Omental fat pad (tissue), 4 donors: Measurements from ENCODE around the gene FAM204A. TPM values are rescaled to one million over a fixed set of nuclear protein-coding genes. Genes with fewer than 3 reads are reported as not detected.

ENCODE experiments used
- ATAC-seq: fragments of 150-250 bp; one replicate; pipeline ENCODE4 v1.9.1; 2016; ENCODE audit warnings: mild to moderate bottlenecking, moderate library complexity; ENCODE audit not compliant: low FRiP score
- DNase-seq: peaks from one replicate; pipeline ENCODE4 v3.0.0-alpha.2; 2019; ENCODE audit warnings: low spot score
- total RNA-seq, 4 donors: library from RNA; depleted of rRNA; stranded (reverse); fragments of >200 nt; gene quantifications; one replicate each; pipeline ENCODE4 v1.1.0, GENCODE V29; 2016
- TF ChIP-seq, protein P1 (sequence below), 3 donors: fragments of 450-650 bp; IDR thresholded peaks; one replicate each; pipeline ENCODE4 v1.5.1; 2016 to 2017; ENCODE audit warnings: antibody characterized with exemption in 3 of 3, mild to moderate bottlenecking in 3 of 3, moderate library complexity in 2 of 3

The FAM204A gene
- total RNA-seq, 4 donors from 2014 or later: 25.4 to 57.6 (median 44.0) TPM

DNA sequence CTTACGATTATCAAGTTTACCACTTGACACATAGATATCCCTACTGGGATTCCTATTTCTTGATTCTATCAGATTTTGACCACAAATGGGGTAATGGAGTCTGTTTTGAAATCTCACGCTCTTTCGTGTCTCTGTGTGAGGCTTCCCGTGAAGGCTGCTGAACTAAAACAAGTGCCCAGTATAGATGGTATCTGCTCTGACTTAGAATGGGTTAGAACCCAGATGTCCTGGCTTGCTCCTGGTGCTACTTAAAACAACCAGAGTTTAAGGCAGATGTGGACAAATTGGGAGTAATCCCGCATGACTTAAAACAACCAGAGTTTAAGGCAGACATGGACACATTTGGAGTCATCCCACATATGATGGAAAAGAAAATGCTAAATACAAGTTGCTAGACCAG lies 85.9 kb downstream of the FAM204A start:
- DNase-seq: no peak
- ATAC-seq: no peak
- TF ChIP-seq, protein P1, sequence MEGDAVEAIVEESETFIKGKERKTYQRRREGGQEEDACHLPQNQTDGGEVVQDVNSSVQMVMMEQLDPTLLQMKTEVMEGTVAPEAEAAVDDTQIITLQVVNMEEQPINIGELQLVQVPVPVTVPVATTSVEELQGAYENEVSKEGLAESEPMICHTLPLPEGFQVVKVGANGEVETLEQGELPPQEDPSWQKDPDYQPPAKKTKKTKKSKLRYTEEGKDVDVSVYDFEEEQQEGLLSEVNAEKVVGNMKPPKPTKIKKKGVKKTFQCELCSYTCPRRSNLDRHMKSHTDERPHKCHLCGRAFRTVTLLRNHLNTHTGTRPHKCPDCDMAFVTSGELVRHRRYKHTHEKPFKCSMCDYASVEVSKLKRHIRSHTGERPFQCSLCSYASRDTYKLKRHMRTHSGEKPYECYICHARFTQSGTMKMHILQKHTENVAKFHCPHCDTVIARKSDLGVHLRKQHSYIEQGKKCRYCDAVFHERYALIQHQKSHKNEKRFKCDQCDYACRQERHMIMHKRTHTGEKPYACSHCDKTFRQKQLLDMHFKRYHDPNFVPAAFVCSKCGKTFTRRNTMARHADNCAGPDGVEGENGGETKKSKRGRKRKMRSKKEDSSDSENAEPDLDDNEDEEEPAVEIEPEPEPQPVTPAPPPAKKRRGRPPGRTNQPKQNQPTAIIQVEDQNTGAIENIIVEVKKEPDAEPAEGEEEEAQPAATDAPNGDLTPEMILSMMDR (IDR thresholded peaks at IDR 0.05): no peak

DNA sequence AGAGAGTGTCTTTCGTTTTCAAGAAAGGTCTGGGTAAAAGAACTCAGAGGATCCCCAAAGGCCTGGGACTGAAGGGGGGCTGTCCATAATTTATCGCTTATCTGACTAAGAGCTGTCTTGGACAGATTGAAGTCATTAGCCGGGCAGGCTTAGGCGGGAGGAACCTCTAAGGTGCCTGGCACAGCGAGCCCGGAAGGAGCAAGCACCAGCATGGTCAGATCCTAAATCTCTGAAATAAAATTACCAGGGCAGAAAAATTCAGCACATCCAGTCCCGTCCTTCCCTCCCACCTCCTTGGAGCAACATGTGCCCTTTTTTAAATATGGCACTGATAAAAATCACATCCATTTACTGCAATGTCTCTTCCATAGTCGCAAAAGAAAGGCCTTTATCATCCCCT lies 86.8 kb downstream of the FAM204A start:
- ATAC-seq (no peak), DNase-seq (no peak)
- TF ChIP-seq, protein P1 (IDR thresholded peaks at IDR 0.05): no peak

DNA sequence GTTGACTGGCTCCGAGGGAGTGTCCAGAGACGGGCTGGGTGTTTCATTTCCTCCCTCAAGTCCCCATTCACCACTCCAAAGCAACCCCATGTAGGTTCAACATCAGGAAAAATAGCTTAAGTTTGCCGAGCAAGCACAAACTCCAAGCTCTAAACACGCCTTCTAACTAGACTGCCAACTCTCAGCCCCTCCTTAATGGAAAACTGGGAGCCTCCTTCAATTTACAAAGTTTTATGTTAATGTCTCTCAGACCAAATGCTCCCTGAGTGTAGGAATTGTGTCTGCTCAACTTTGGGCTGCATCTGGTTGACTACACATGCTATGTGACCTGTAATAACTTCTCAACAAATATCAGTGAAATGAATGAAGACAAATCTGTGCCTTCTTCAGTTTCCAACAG lies 87.5 kb downstream of the FAM204A start:
- ATAC-seq: no peak
- TF ChIP-seq, protein P1 (IDR thresholded peaks at IDR 0.05): no peak

GRCh38 chr10:118253397-118253796 lies 88.7 kb downstream of the FAM204A start:
- DNase-seq (no peak), ATAC-seq (no peak)
- TF ChIP-seq, protein P1 (IDR thresholded peaks at IDR 0.05): no peak

More for the DNA sequence above, 87.5 kb downstream of the FAM204A start:
- DNase-seq: no peak

DNA sequence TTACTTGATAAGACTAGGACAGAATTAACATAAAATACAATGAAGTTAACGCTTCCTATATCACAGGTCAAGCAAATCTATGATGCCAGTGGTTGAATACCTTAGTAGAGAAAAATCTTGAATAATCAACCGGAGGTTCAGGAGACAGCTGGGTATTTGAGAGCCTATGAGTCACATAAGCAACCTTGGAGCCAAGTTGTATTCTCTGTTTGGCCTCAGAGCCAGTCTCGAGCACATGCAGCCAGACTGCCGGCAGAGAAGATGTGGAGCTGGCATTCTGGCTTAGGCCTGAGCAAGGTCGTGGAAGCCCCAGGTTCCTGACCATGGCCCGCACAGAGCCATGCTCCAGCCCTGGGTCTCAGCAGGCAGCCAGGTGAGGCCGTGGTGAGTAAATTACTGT lies 90.3 kb downstream of the FAM204A start:
- ATAC-seq: no peak
- TF ChIP-seq, protein P1 (IDR thresholded peaks at IDR 0.05): no peak
- DNase-seq: no peak

GRCh38 chr10:118249714-118250113 lies 92.4 kb downstream of the FAM204A start:
- no peak for DNase-seq
- no peak for ATAC-seq
- TF ChIP-seq, protein P1 (IDR thresholded peaks at IDR 0.05): no peak
